GM10266 (cell line): ENCODE results near the gene ANXA6.

ENCODE experiments used
- DNase-seq: peaks from one replicate; pipeline ENCODE4 v3.0.0; 2012; ENCODE audit errors: extremely low spot score
- TF ChIP-seq, protein P1 (sequence below): IDR thresholded peaks from 2 replicates; pipeline ENCODE4 v1.5.1; 2012; ENCODE audit warnings: mild to moderate bottlenecking, low read depth; ENCODE audit not compliant: control insufficient read depth, insufficient read depth; ENCODE audit errors: missing control alignments

The ANXA6 gene

DNA sequence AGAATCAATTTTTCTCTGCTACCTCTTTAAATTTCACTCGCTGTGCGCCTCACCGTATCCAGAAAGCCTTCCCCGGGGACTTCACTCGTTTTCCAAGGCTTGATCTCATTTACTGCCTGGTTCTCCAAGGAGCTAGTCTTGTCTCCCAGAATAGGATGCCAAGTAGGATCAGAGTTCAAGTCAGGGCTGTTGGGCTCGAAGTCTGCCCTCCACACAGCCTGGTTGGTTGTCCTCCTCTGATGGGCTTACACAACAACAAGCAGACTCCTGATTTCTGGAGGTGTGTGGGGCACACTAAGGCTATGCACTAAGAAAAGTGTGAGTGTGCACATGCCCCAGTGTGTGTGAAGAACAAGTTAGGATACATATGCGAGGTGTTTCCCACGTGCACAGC, 62.7 kb downstream of the ANXA6 start:
- TF ChIP-seq, protein P1, sequence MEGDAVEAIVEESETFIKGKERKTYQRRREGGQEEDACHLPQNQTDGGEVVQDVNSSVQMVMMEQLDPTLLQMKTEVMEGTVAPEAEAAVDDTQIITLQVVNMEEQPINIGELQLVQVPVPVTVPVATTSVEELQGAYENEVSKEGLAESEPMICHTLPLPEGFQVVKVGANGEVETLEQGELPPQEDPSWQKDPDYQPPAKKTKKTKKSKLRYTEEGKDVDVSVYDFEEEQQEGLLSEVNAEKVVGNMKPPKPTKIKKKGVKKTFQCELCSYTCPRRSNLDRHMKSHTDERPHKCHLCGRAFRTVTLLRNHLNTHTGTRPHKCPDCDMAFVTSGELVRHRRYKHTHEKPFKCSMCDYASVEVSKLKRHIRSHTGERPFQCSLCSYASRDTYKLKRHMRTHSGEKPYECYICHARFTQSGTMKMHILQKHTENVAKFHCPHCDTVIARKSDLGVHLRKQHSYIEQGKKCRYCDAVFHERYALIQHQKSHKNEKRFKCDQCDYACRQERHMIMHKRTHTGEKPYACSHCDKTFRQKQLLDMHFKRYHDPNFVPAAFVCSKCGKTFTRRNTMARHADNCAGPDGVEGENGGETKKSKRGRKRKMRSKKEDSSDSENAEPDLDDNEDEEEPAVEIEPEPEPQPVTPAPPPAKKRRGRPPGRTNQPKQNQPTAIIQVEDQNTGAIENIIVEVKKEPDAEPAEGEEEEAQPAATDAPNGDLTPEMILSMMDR = no peak
- DNase-seq = no peak

DNA sequence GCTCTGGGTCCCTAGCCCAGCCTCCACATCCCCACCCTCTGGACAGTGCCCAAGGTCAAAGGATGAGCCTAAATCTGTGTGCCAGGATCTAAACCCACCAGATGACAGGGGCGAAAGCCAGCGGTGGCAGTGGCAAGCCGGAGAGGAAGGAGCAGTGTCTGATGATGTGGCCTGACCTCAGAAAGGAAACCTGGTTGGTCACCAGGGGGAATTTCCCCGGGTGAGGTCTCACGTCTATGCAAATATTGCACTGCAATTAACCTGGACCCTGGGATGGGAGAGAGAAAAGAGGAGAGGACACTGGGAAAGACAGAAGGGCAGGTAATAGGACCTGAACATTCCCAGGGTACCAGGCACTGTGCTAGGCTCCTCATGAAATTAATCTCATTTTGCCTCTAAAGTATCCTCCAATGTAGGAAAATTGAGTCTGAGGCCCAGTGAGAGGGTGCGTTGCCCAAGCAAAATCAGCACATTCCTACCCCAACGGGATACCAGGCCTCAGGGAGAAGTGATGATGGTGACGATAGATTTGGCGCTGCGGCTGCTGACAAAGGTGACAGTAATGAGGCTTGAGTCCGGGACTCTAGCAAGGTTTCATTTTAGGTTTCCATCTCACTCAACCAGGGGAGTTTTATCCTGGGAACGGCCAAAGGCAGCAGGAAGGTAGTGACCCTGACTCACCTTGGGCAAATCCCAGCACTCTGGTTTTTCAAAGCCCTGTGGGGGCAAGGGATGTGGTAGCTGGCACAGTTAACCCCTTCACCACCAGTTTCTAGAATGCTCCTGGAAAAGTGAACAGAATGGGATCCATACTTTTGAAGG, 63.3 kb downstream of the ANXA6 start:
- TF ChIP-seq, protein P1 = no peak
- peak; percentile 64 for DNase-seq

DNA sequence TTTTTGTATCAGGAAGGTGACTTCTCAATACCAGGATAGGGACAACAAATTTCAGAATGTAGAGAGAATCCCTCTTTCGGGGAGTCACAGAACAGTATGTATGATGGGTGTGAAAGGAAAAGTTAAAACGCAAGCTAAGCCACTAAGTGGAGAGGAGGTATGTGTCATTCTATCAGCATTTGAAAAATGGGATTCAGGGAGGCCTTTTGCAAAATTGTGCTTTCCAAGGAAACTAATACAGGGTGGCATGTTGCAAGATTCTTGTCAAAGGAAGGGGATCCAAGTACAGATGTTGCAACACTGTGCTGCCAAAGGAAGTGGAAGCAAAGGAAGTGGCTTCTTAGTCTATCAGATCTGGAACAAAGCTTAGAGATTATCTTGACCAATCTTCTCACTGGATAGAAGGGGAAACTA, 64.1 kb downstream of the ANXA6 start:
- TF ChIP-seq, protein P1 = no peak
- no peak for DNase-seq

DNA sequence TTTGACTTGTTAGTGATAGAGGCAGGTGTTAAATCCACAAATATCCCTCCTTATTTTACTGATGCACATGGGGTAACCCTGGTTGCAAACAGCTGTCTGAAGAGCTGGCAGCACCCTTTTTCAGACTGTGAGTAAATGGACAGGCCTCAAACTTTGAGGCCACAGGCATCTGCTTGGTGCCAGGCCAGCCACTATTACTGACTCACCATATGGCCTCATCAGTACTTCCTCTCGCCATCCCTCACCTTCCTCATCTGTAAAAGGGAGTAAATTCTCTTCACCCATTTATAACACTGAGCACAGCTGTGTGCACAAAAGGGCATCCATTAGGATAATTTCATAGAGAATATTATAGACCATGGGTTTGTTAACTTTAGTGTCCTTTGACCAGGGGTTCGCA, 64.8 kb downstream of the ANXA6 start:
- TF ChIP-seq, protein P1 = no peak
- DNase-seq = no peak

DNA sequence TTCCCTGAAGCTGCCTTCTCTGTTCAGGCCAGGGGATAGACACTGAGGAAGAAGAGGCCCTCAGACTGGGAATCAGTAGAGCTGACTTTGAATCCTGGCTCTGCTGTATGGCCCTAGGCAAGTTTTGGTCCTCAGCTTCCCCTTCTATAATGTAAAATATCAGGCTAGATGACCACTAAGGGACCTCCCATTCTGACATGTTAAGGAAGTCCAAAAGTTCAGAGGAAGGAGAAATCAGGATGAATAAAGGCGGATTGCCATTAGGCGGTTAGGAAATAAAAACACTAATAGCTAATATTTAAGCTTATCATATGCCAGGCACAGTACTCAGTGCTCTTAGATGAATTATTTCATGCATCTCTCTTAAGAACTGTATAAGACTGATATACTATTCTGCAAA, 67.9 kb downstream of the ANXA6 start:
- TF ChIP-seq, protein P1 = no peak

DNA sequence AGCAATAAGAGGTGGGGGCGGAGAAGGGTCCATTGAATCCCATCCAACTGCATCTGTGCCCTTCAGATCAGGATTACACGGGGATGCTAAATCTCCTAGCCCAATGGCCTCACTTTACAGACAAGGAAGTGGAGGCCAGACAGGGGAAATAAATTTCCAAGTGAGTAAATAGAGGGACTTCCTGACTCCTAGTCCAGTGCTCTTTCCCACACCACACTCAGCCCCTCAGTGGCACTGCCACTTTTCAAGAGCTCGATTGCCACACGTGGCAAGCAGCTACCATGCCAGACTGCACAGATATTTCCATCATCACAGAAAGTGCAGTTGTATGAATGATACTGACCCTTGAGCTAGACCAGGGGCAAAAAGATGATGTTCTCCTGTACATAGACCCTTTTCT, 68.6 kb downstream of the ANXA6 start:
- TF ChIP-seq, protein P1 = no peak
- no peak for DNase-seq

More for the DNA sequence above, 67.9 kb downstream of the ANXA6 start:
- no peak for DNase-seq

DNA sequence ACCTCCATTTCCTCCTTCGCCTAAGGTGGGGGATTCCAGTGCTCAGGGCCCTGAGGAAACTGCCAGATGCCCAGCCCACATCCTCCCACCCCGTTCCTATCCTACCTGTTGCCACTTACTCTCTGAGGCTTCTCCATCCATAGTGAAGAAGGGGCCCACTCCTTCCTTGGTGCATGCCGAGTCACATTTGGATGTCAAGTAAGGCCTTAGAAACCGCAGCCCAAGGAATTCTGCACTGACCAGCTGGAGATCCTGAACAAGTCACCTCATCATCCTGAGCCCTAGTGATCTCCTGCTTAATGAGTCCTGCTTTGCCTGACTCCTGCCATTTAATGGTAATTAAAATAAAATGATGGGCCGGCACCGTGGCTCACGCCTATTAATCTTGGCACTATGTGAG, 70.1 kb downstream of the ANXA6 start:
- TF ChIP-seq, protein P1 = no peak
- no peak for DNase-seq
